Measurements from ENCODE around the gene NOX5. TPM values are rescaled to one million over a fixed set of nuclear protein-coding genes. Genes with fewer than 3 reads are reported as not detected.

NOX5 gene
- total RNA-seq, 2 experiments from 2014 or later = not detected

- H3K4me2 ChIP-seq (ENCODE audit: low read length) = no peak overlapping the region
- ChIA-PET POLR2A (interaction anchor here (0.6 kb wide), 1 partner anchor 219 kb away, joined by 4 read pairs; no protein-coding TSS in a partner anchor), CTCF (ENCODE audit: unreplicated experiment) (no interaction called here)
- H3K36me3 ChIP-seq (ENCODE audit: insufficient read depth, low read length) = no peaks in the 10 kb centered on the region
- H3K9me2 ChIP-seq (ENCODE audit: insufficient read depth, low read length) = no peaks in the 10 kb centered on the region
- H3K79me2 ChIP-seq (ENCODE audit: insufficient read depth, low read depth, low read length) = no peaks in the 10 kb centered on the region
- BruUV-seq (replicated peaks) = no TSS peak
- no peak overlapping the region for H2AFZ ChIP-seq (ENCODE audit: low read length)
- no peak for DNase-seq (ENCODE audit: low spot score)
- intact Hi-C loops (cut with micrococcal nuclease; ENCODE audit: unreplicated experiment) = no loop called here
- TF ChIP-seq CTCF (conservative IDR thresholded peaks at IDR 0.05; ENCODE audit: low read length) (no peak), EZH2phosphoT487 (IDR thresholded peaks at IDR 0.05; ENCODE audit: borderline replicate concordance, low read depth, low read length) (no peak)
- no peaks in the 10 kb centered on the region for H4K20me1 ChIP-seq (ENCODE audit: insufficient read depth, low read length)
- no peak overlapping the region for H3K27ac ChIP-seq (ENCODE audit: low read depth, low read length, poor library complexity, severe bottlenecking)
- no peaks in the 10 kb centered on the region for H3K4me1 ChIP-seq (ENCODE audit: insufficient read depth, low read length, poor library complexity, severe bottlenecking)
- no peak overlapping the region for H3K4me3 ChIP-seq (ENCODE audit: low read depth, low read length, poor library complexity, severe bottlenecking)
- no peaks in the 10 kb centered on the region for H3K9me3 ChIP-seq (ENCODE audit: low read length)
These were observed 24.1 kb upstream of the NOX5 start for GRCh38 chr15:68990231-68990991.

- ChIA-PET CTCF (ENCODE audit: unreplicated experiment) (no interaction called here), POLR2A (no interaction called here)
- Histone ChIP-seq H3K79me2 (ENCODE audit: insufficient read depth, low read depth, low read length) (no peaks in the 10 kb centered on the region), H4K20me1 (ENCODE audit: insufficient read depth, low read length) (no peaks in the 10 kb centered on the region), H3K4me3 (ENCODE audit: low read depth, low read length, poor library complexity, severe bottlenecking) (no peak overlapping the region), H3K4me1 (ENCODE audit: insufficient read depth, low read length, poor library complexity, severe bottlenecking) (no peaks in the 10 kb centered on the region), H3K27ac (ENCODE audit: low read depth, low read length, poor library complexity, severe bottlenecking) (no peak overlapping the region), H3K4me2 (ENCODE audit: low read length) (no peak overlapping the region), H3K9me3 (ENCODE audit: low read length) (no peaks in the 10 kb centered on the region), H2AFZ (ENCODE audit: low read length) (no peak overlapping the region), H3K36me3 (ENCODE audit: insufficient read depth, low read length) (no peaks in the 10 kb centered on the region), H3K9me2 (ENCODE audit: insufficient read depth, low read length) (no peaks in the 10 kb centered on the region)
- no peak for TF ChIP-seq CTCF (conservative IDR thresholded peaks at IDR 0.05; ENCODE audit: low read length)
- no peak for TF ChIP-seq EZH2phosphoT487 (IDR thresholded peaks at IDR 0.05; ENCODE audit: borderline replicate concordance, low read depth, low read length)
- BruUV-seq (replicated peaks) = no TSS peak
- intact Hi-C loops (cut with micrococcal nuclease; ENCODE audit: unreplicated experiment) = no loop called here
- no peak for DNase-seq (ENCODE audit: low spot score)
These were observed 23.4 kb upstream of the NOX5 start for GRCh38 chr15:68990992-68991500.

DNA sequence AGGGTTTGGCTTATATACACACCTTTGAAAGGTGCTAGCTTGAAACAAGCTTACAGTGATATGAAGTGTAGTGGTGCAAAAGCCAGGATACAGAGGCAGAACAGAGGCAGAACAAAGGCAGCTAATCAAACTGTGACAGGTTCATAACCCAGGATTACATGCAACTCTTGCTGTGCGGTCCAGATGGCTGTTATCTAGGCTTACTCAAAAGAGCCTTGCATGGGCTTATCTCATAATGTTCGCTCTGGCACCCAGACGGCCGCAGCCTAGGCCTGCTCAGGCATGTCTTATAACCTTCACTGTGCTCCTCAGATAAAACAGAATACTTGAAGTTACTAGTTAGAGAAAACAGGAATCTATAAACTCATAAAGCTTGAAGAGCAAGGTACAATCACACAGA, 22.8 kb upstream of the NOX5 start:
- H4K20me1 ChIP-seq (ENCODE audit: insufficient read depth, low read length) = no peaks in the 10 kb centered on the region
- no peaks in the 10 kb centered on the region for H3K4me1 ChIP-seq (ENCODE audit: insufficient read depth, low read length, poor library complexity, severe bottlenecking)

More for the DNA sequence above, 22.8 kb upstream of the NOX5 start:
- no peak overlapping the region for H2AFZ ChIP-seq (ENCODE audit: low read length)
- ChIA-PET POLR2A (no interaction called here), CTCF (ENCODE audit: unreplicated experiment) (no interaction called here)
- no peak for DNase-seq (ENCODE audit: low spot score)
- H3K9me2 ChIP-seq (ENCODE audit: insufficient read depth, low read length) = no peaks in the 10 kb centered on the region
- intact Hi-C loops (cut with micrococcal nuclease; ENCODE audit: unreplicated experiment) = no loop called here
- H3K4me2 ChIP-seq (ENCODE audit: low read length) = no peak overlapping the region
- no peaks in the 10 kb centered on the region for H3K36me3 ChIP-seq (ENCODE audit: insufficient read depth, low read length)
- no peak overlapping the region for H3K27ac ChIP-seq (ENCODE audit: low read depth, low read length, poor library complexity, severe bottlenecking)
- no TSS peak for BruUV-seq (replicated peaks)
- no peaks in the 10 kb centered on the region for H3K9me3 ChIP-seq (ENCODE audit: low read length)
- TF ChIP-seq EZH2phosphoT487 (IDR thresholded peaks at IDR 0.05; ENCODE audit: borderline replicate concordance, low read depth, low read length) (no peak), CTCF (conservative IDR thresholded peaks at IDR 0.05; ENCODE audit: low read length) (no peak)
- H3K4me3 ChIP-seq (ENCODE audit: low read depth, low read length, poor library complexity, severe bottlenecking) = no peak overlapping the region
- H3K79me2 ChIP-seq (ENCODE audit: insufficient read depth, low read depth, low read length) = no peaks in the 10 kb centered on the region

All from OCI-LY7 (cell line).